Upper lobe of left lung (tissue), 6 donors: ENCODE measurements around the gene SNX13. TPM values are rescaled to one million over a fixed set of nuclear protein-coding genes. Genes with fewer than 3 reads are reported as not detected.

Experiments used
- ATAC-seq, 2 donors: fragments of 200-7000 bp; cut with Tn5 transposase; one replicate each; pipeline ENCODE4 v1.9.1; 2022; ENCODE audit warnings: mild to moderate bottlenecking in 2 of 2, moderate library complexity in 2 of 2; ENCODE audit not compliant: low FRiP score in 2 of 2
- DNase-seq, 2 donors: peaks; one replicate each; pipeline ENCODE4 v3.0.0-alpha.2; 2019 to 2020
- H3K27ac ChIP-seq, 4 donors: fragments of 200-600 bp; sonication (generic); one replicate each; pipeline ENCODE4 v1.5.1; 2016 to 2019
- H3K27me3 ChIP-seq, 4 donors: fragments of 200-600 bp; sonication (generic); one replicate each; pipeline ENCODE4 v1.5.1; 2017 to 2019
- H3K36me3 ChIP-seq, 4 donors: fragments of 200-600 bp; sonication (generic); one replicate each; pipeline ENCODE4 v1.5.1; 2016 to 2019
- H3K4me1 ChIP-seq, 4 donors: fragments of 200-600 bp; sonication (generic); one replicate each; pipeline ENCODE4 v1.5.1; 2018 to 2019
- H3K4me3 ChIP-seq, 4 donors: fragments of 200-600 bp; sonication (generic); one replicate each; pipeline ENCODE4 v1.5.1; 2017 to 2019; ENCODE audit warnings: mild to moderate bottlenecking in 2 of 4, moderate library complexity in 1 of 4
- H3K9me3 ChIP-seq, 4 donors: fragments of 200-600 bp; sonication (generic); one replicate each; pipeline ENCODE4 v1.5.1; 2018 to 2019
- CTCF ChIP-seq, 6 experiments: fragments of 450-650 bp in 4 of 6; fragments of 200-600 bp in 2 of 6; sonication (generic) in 2 of 6; IDR thresholded peaks; one replicate each; pipeline ENCODE4 v1.5.1; 2016 to 2019; ENCODE audit warnings: antibody characterized with exemption in 6 of 6
- EP300 ChIP-seq, 4 donors: sonication (generic); formaldehyde crosslinking; IDR thresholded peaks; one replicate each; pipeline ENCODE4 v1.5.1; 2017; ENCODE audit warnings: antibody characterized with exemption in 4 of 4, control low read depth in 2 of 4
- POLR2A ChIP-seq, 4 donors: fragments of 450-650 bp; IDR thresholded peaks; one replicate each; pipeline ENCODE4 v1.5.1; 2016 to 2017; ENCODE audit warnings: antibody characterized with exemption in 4 of 4, mild to moderate bottlenecking in 2 of 4
- POLR2AphosphoS5 ChIP-seq, 2 donors: sonication (generic); formaldehyde crosslinking; IDR thresholded peaks; one replicate each; pipeline ENCODE4 v1.5.1; 2017; ENCODE audit warnings: antibody characterized with exemption in 2 of 2
- WGBS, 2 donors: methylation state at CpG; one replicate each; pipeline ENCODE4 v1.1.5; 2017 to 2018; 5-methylcytosine and 5-hydroxymethylcytosine counted together
- total RNA-seq, 6 donors: library from RNA; depleted of rRNA in 4 of 6; stranded (reverse); fragments of >200 nt in 4 of 6; gene quantifications; one replicate each; pipeline versions ENCODE4 v1.1.0 to v1.2.1, GENCODE V29; 2016 to 2021
- donor health status: DM: no; HTN: no; CAD: no; lungs with moderate emphysema.
- donor health status: DM: no; HTN: yes; CAD: no; lungs with severe emphysema.

SNX13 gene
- total RNA-seq, 6 donors from 2014 or later: 17.1 to 195 (median 53.3) TPM

- Histone ChIP-seq H3K36me3 (no peaks in the 10 kb centered on the region), H3K27ac (no peak overlapping the region)
These were observed 18.4 kb downstream of the SNX13 start for GRCh38 chr7:17921857-17922416.

GRCh38 chr7:17917842-17918241, 22.5 kb downstream of the SNX13 start:
- TF ChIP-seq POLR2AphosphoS5 (IDR thresholded peaks at IDR 0.05): no peak
- TF ChIP-seq CTCF (IDR thresholded peaks at IDR 0.05): no peak
- WGBS, 2 donors: 94 to 99% methylated on average over 3 of the region's 3 CpGs
- H3K27ac ChIP-seq: no peak overlapping the region

More at GRCh38 chr7:17921857-17922416, 18.4 kb downstream of the SNX13 start:
- TF ChIP-seq EP300 (IDR thresholded peaks at IDR 0.05) (no peak), POLR2AphosphoS5 (IDR thresholded peaks at IDR 0.05) (no peak), POLR2A (IDR thresholded peaks at IDR 0.05) (no peak), CTCF (IDR thresholded peaks at IDR 0.05) (no peak)
- Histone ChIP-seq H3K4me1 (peaks cover 3 to 24% (median 12%) of the 10 kb centered on the region in 4 donors), H3K27me3 (no peaks in the 10 kb centered on the region), H3K9me3 (peaks cover 0 to 4% (median 4%) of the 10 kb centered on the region in 4 donors), H3K4me3 (no peak overlapping the region)
- DNase-seq (no peak), ATAC-seq (no peak)
- 100% methylated on average over 1 of the region's 1 CpG for WGBS, 2 donors

GRCh38 chr7:17916786-17917185, 23.5 kb downstream of the SNX13 start:
- ATAC-seq: no peak
- Histone ChIP-seq H3K9me3 (peaks cover 0 to 9% (median 8%) of the 10 kb centered on the region in 4 donors), H3K36me3 (no peaks in the 10 kb centered on the region), H3K4me3 (no peak overlapping the region), H3K4me1 (peaks cover under 1 to 21% (median 9%) of the 10 kb centered on the region in 4 donors), H3K27ac (no peak overlapping the region), H3K27me3 (no peaks in the 10 kb centered on the region)
- TF ChIP-seq EP300 (IDR thresholded peaks at IDR 0.05) (no peak), POLR2AphosphoS5 (IDR thresholded peaks at IDR 0.05) (no peak), CTCF (IDR thresholded peaks at IDR 0.05) (no peak), POLR2A (IDR thresholded peaks at IDR 0.05) (no peak)
- DNase-seq: no peak

More at GRCh38 chr7:17917842-17918241, 22.5 kb downstream of the SNX13 start:
- peaks cover 0 to 9% (median 8%) of the 10 kb centered on the region in 4 donors for H3K9me3 ChIP-seq
- no peaks in the 10 kb centered on the region for H3K27me3 ChIP-seq
- H3K4me3 ChIP-seq: no peak overlapping the region
- no peaks in the 10 kb centered on the region for H3K36me3 ChIP-seq
- H3K4me1 ChIP-seq: peaks cover 5 to 18% (median 12%) of the 10 kb centered on the region in 4 donors
- DNase-seq: no peak
- no peak for ATAC-seq

GRCh38 chr7:17915796-17916195, 24.5 kb downstream of the SNX13 start:
- peaks cover 0 to 9% (median 8%) of the 10 kb centered on the region in 4 donors for H3K9me3 ChIP-seq
- H3K4me3 ChIP-seq: no peak overlapping the region
- ATAC-seq (no peak), DNase-seq (no peak)
- H3K36me3 ChIP-seq: no peaks in the 10 kb centered on the region
- H3K27ac ChIP-seq: no peak overlapping the region
- no peaks in the 10 kb centered on the region for H3K27me3 ChIP-seq
- H3K4me1 ChIP-seq: peaks cover 0 to 14% (median 2%) of the 10 kb centered on the region in 4 donors
- TF ChIP-seq POLR2A (IDR thresholded peaks at IDR 0.05): no peak
- no peak for TF ChIP-seq EP300 (IDR thresholded peaks at IDR 0.05)
- no peak for TF ChIP-seq POLR2AphosphoS5 (IDR thresholded peaks at IDR 0.05)
- TF ChIP-seq CTCF (IDR thresholded peaks at IDR 0.05): no peak
- WGBS, 2 donors: 84 to 93% methylated on average over 2 of the region's 2 CpGs

DNA sequence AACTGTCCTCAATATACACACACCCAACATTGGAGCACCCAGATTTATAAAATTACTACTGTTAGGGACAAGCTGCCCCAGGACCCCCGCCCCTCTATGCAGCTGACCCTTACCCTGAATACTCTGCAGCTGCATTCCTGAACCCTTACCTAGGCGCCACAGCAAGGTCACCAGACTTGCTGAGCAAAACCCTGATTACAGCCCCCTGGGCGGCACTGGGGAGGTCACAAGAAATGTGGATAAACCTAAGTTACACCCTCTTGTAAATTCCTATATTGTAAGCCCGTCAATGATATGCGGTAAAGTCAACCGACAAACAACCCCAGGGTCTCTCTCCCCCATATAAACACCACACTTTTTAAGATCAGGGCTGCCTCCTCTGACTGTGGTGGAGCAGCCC, 25.1 kb downstream of the SNX13 start:
- H3K36me3 ChIP-seq: no peaks in the 10 kb centered on the region
- no peak for TF ChIP-seq CTCF (IDR thresholded peaks at IDR 0.05)
- no peak for TF ChIP-seq POLR2A (IDR thresholded peaks at IDR 0.05)
- TF ChIP-seq EP300 (IDR thresholded peaks at IDR 0.05): no peak
- no peaks in the 10 kb centered on the region for H3K27me3 ChIP-seq
- H3K4me1 ChIP-seq: peaks cover 0 to 8% (median 2%) of the 10 kb centered on the region in 4 donors
- no peak overlapping the region for H3K4me3 ChIP-seq
- H3K9me3 ChIP-seq: peaks cover 0 to 9% (median 8%) of the 10 kb centered on the region in 4 donors
- no peak overlapping the region for H3K27ac ChIP-seq
- WGBS, 2 donors: 86 to 91% methylated on average over 6 of the region's 6 CpGs
- no peak for ATAC-seq
- DNase-seq: no peak
